ENCODE data around the gene FTO. TPM values are rescaled to one million over a fixed set of nuclear protein-coding genes. Genes with fewer than 3 reads are reported as not detected.
"Not testable (repeated sequence)": the region's sequence is repeated elsewhere in the genome, so short reads cannot be mapped to it uniquely, and the experiment has no call there.

The FTO gene
- total and polyA plus RNA-seq, 2 donors = 57.0 to 112 TPM

DNA sequence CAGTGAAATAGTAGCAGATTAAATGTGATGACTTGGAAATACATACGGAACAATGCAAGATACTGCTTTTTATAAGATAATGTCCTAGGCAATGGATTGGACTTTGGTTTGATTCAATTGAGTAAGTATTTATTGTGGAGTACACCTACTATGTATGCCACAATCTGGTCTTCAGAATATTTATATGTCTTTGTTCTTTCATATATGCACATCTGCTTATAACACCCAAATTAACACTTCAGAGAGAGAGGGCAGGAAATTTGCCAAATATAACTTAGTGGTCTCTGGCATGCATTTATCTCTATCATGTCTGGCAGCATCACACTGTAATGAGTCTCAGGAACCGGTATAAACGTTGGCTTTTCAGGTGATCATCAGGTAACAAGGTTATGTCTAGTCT lies 17.2 kb upstream of the FTO start:
- DNase-seq (ENCODE audit: extremely low spot score) = no peak
- Histone ChIP-seq H3K36me3 (ENCODE audit: insufficient read depth) (no peaks in the 10 kb centered on the region), H3K27ac (ENCODE audit: low read depth) (no peak overlapping the region), H3K4me1 (ENCODE audit: insufficient read depth) (no peaks in the 10 kb centered on the region), H3K4me3 (ENCODE audit: low read depth, low read length) (no peak overlapping the region)
- 77% methylated on average over 3 of the region's 3 CpGs for WGBS

DNA sequence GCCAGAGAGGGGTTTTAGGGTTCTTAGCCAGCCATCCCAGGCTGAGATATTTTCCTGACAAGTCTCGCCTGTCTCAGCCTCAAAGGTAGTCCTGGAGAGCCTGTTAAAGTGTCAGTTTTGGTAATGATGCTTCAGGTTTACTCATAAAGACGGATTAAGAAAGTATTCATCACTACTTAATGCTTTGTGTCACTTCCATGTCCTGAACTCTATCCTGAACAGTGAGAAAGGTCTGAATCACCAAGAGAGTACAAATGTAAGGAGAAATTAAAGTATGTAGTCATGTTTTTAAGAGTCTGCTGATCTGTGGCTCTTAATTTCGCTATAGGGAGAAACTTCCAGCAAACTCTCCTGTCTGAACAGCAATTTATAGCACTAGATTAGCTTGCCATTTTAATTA lies 14.3 kb upstream of the FTO start:
- no peak for DNase-seq (ENCODE audit: extremely low spot score)
- no peak overlapping the region for H3K4me3 ChIP-seq (ENCODE audit: low read depth, low read length)
- peaks cover 1% of the 10 kb centered on the region for H3K36me3 ChIP-seq (ENCODE audit: insufficient read depth)
- 93% methylated on average over 3 of the region's 3 CpGs for WGBS
- no peak overlapping the region for H3K27ac ChIP-seq (ENCODE audit: low read depth)
- no peaks in the 10 kb centered on the region for H3K4me1 ChIP-seq (ENCODE audit: insufficient read depth)

DNA sequence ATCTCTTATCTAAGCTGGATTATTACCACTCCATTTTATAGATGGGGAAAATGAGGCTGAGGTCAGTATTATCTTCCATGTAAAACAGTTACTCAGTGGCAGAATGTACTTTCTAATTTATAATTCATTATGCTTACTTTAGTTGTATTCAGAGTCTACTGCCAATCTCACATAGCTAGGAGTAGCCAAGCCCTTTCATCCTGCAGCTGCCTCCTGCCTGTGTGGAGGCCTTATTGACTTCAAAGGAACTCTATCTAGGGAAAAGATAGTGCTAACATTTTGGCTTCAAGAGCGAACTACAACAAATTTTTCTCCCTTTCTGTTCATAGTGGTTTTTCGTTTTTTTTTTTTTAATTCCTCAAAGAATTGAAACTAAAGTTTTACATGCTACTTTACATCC lies 13.2 kb upstream of the FTO start:
- no peak for DNase-seq (ENCODE audit: extremely low spot score)
- Histone ChIP-seq H3K4me1 (ENCODE audit: insufficient read depth) (no peaks in the 10 kb centered on the region), H3K4me3 (ENCODE audit: low read depth, low read length) (no peak overlapping the region), H3K27ac (ENCODE audit: low read depth) (no peak overlapping the region), H3K36me3 (ENCODE audit: insufficient read depth) (peaks cover 1% of the 10 kb centered on the region)
- WGBS = 94% methylated on average over 2 of the region's 2 CpGs

- Histone ChIP-seq H3K36me3 (ENCODE audit: insufficient read depth) (peaks cover 1% of the 10 kb centered on the region), H3K4me1 (ENCODE audit: insufficient read depth) (no peaks in the 10 kb centered on the region), H3K27ac (ENCODE audit: low read depth) (no peak overlapping the region), H3K4me3 (ENCODE audit: low read depth, low read length) (no peak overlapping the region)
- no peak for DNase-seq (ENCODE audit: extremely low spot score)
- 85% methylated on average over 5 of the region's 5 CpGs for WGBS
Measured at GRCh38 chr16:53692146-53692545, 11.8 kb upstream of the FTO start.

DNA sequence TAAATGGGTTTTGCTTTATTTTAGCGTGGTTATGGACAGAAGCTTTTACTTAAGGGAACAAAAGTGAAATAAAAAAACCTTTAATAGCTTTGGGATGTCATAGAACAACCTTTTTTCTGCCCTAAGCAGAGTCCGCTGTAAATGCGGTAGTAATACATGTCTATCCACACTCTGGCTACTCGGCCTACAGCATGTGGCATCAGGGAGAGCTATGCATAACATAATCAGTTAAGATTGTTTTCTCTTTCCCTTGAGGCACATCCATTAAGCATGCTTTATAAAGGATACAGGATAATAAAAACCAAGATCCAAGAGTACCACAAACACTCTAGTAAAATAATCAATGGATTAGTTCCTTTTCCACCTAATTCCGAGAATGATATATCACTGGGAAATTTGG lies 10.6 kb upstream of the FTO start:
- peaks cover 1% of the 10 kb centered on the region for H3K36me3 ChIP-seq (ENCODE audit: insufficient read depth)
- no peak overlapping the region for H3K4me3 ChIP-seq (ENCODE audit: low read depth, low read length)
- no peaks in the 10 kb centered on the region for H3K4me1 ChIP-seq (ENCODE audit: insufficient read depth)
- 86% methylated on average over 5 of the region's 5 CpGs for WGBS
- H3K27ac ChIP-seq (ENCODE audit: low read depth) = no peak overlapping the region
- no peak for DNase-seq (ENCODE audit: extremely low spot score)

- Histone ChIP-seq H3K4me3 (ENCODE audit: low read depth, low read length) (no peak overlapping the region), H3K36me3 (ENCODE audit: insufficient read depth) (peaks cover 1% of the 10 kb centered on the region), H3K27ac (ENCODE audit: low read depth) (no peak overlapping the region), H3K4me1 (ENCODE audit: insufficient read depth) (no peaks in the 10 kb centered on the region)
- DNase-seq (ENCODE audit: extremely low spot score) = no peak
- 89% methylated on average over 1 of the region's 1 CpG for WGBS
Measured at GRCh38 chr16:53695070-53695469, 8.9 kb upstream of the FTO start.

DNA sequence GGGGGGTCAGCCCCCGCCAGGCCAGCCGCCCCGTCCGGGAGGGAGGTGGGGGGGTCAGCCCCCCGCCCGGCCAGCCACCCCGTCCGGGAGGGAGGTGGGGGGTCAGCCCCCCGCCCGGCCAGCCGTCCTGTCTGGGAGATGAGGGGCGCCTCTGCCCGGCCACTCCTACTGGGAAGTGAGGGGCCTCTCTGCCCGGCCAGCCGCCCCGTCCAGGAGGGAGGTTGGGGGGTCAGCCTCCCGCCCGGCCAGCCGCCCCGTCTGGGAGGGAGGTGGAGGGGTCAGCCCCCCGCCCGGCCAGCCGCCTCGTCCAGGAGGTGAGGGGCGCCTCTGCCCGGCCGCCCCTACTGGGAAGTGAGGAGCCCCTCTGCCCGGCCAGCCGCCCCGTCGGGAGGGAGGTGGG lies 5.7 kb upstream of the FTO start:
- not testable (repeated sequence) for DNase-seq (ENCODE audit: extremely low spot score); H3K27ac ChIP-seq (ENCODE audit: low read depth); H3K36me3 ChIP-seq (ENCODE audit: insufficient read depth); H3K4me1 ChIP-seq (ENCODE audit: insufficient read depth); H3K4me3 ChIP-seq (ENCODE audit: low read depth, low read length)
- 99% methylated on average over 23 of the region's 31 CpGs for WGBS

- no peaks in the 10 kb centered on the region for H3K4me1 ChIP-seq (ENCODE audit: insufficient read depth)
- no peak overlapping the region for H3K27ac ChIP-seq (ENCODE audit: low read depth)
- no peaks in the 10 kb centered on the region for H3K36me3 ChIP-seq (ENCODE audit: insufficient read depth)
- peak overlapping the region; percentile 60 for H3K4me3 ChIP-seq (ENCODE audit: low read depth, low read length)
- 5% methylated on average over 6 of the region's 6 CpGs for WGBS
- no peak for DNase-seq (ENCODE audit: extremely low spot score)
Measured at GRCh38 chr16:53704445-53704813, 473 bp downstream of the FTO start.

DNA sequence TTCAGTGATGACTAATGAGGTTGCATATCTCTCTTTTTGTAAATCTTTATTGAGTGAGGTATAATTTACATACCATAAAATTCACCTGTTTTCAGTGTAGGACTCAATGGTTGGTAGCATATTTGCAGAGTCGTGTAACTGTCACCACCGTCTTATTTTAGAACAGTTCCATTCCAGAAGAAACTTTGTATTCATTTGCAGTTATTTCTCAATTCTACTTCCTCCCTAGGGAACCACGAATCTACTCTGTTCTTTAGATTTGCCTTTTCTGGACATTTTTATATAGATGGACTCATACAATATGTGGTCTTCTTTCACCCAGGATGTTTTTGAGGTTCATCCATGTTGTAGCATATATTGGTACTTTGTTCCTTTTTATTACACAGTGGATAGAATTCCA lies 3.7 kb downstream of the FTO start:
- H3K27ac ChIP-seq (ENCODE audit: low read depth) = no peak overlapping the region
- H3K4me3 ChIP-seq (ENCODE audit: low read depth, low read length) = no peak overlapping the region
- no peak for DNase-seq (ENCODE audit: extremely low spot score)
- H3K4me1 ChIP-seq (ENCODE audit: insufficient read depth) = no peaks in the 10 kb centered on the region
- no peaks in the 10 kb centered on the region for H3K36me3 ChIP-seq (ENCODE audit: insufficient read depth)
- WGBS = 80% methylated on average over 3 of the region's 3 CpGs

- Histone ChIP-seq H3K4me3 (ENCODE audit: low read depth, low read length) (no peak overlapping the region), H3K27ac (ENCODE audit: low read depth) (no peak overlapping the region), H3K4me1 (ENCODE audit: insufficient read depth) (no peaks in the 10 kb centered on the region), H3K36me3 (ENCODE audit: insufficient read depth) (no peaks in the 10 kb centered on the region)
- DNase-seq (ENCODE audit: extremely low spot score) = no peak
- WGBS = 90% methylated on average over 2 of the region's 2 CpGs
Measured at GRCh38 chr16:53708490-53708889, 4.5 kb downstream of the FTO start.

DNA sequence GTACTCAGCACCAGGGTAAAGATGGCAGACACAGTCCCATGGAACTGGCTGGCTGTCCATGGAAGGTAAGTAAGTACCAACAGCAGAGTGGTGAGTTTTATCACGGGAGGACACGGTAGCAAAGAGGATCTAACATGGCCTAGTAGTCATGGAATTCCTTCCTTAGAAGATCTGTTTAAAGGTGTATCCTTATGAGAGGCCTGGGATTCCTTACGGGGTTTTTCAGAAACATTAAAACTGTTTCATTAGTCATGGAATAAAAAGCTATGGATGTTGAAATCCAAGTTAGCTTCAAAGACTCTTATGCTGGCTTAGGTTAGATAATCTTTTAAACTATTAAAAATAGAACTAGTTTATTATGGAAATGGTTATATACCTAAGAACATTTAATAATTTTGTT lies 7.4 kb downstream of the FTO start:
- 89% methylated on average over 3 of the region's 3 CpGs for WGBS
- no peak for DNase-seq (ENCODE audit: extremely low spot score)
- Histone ChIP-seq H3K4me3 (ENCODE audit: low read depth, low read length) (no peak overlapping the region), H3K27ac (ENCODE audit: low read depth) (no peak overlapping the region), H3K36me3 (ENCODE audit: insufficient read depth) (no peaks in the 10 kb centered on the region), H3K4me1 (ENCODE audit: insufficient read depth) (peaks cover 1% of the 10 kb centered on the region)

- H3K4me3 ChIP-seq (ENCODE audit: low read depth, low read length) = no peak overlapping the region
- no peak for DNase-seq (ENCODE audit: extremely low spot score)
- H3K36me3 ChIP-seq (ENCODE audit: insufficient read depth) = no peaks in the 10 kb centered on the region
- peaks cover 1% of the 10 kb centered on the region for H3K4me1 ChIP-seq (ENCODE audit: insufficient read depth)
- no peak overlapping the region for H3K27ac ChIP-seq (ENCODE audit: low read depth)
- 77% methylated on average over 2 of the region's 2 CpGs for WGBS
Measured at GRCh38 chr16:53712065-53712464, 8.1 kb downstream of the FTO start.

DNA sequence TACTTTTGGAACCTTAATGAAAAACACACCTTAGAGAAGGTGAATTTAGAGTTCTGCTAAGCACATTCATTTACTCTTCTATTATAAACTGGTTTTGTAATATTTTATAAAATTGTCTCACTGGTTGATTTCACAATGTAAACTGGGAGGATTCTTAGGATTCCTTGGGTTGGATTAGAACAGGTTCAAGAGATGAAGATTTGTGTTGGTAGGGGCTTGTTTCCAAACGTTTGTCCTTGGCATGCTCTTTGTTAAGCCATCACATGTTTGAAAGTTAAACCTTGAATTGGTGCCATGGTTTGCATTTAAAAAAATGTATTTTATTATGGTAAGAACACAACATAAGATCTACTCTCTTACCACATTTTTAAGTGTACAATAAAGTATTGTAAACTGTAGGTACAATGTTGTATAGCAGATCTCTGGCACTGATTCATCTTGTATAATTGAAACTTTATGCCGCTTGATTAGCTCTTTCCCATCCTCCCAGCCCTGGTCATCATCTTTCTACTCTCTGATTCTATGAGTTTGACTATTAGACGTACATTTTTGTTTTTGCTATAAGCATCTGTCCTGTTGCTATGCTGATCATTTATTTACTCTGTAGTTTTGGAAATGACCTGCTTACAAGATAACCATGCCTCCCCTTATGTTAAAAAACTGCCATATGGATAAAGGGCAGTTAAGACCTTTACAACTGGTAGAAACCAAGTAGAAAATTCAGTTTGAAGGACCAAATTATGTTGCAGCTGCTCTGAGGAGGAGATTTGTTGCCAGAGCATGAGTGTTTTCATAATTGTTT lies 9.6 kb downstream of the FTO start:
- Histone ChIP-seq H3K4me3 (ENCODE audit: low read depth, low read length) (no peak overlapping the region), H3K27ac (ENCODE audit: low read depth) (no peak overlapping the region), H3K4me1 (ENCODE audit: insufficient read depth) (peaks cover 1% of the 10 kb centered on the region), H3K36me3 (ENCODE audit: insufficient read depth) (no peaks in the 10 kb centered on the region)
- DNase-seq (ENCODE audit: extremely low spot score) = no peak
- WGBS = 55% methylated on average over 3 of the region's 3 CpGs

GRCh38 chr16:53714205-53715022 lies 10.5 kb downstream of the FTO start:
- H3K4me3 ChIP-seq (ENCODE audit: low read depth, low read length) = no peak overlapping the region
- no peaks in the 10 kb centered on the region for H3K36me3 ChIP-seq (ENCODE audit: insufficient read depth)
- H3K4me1 ChIP-seq (ENCODE audit: insufficient read depth) = peaks cover 1% of the 10 kb centered on the region
- DNase-seq (ENCODE audit: extremely low spot score) = no peak
- no peak overlapping the region for H3K27ac ChIP-seq (ENCODE audit: low read depth)
- WGBS = 56% methylated on average over 7 of the region's 7 CpGs

All from urinary bladder (tissue), 4 donors.